Activated B cell treated with CpG ODN at 0.5 μM for 24 hours (primary cell): ENCODE results near the gene GPR65. TPM values are rescaled to one million over a fixed set of nuclear protein-coding genes. Genes with fewer than 3 reads are reported as not detected.
A peak's percentile ranks its signal among the peaks of the same experiment; 100 is the strongest.

Experiments
- ATAC-seq: fragments of 200-7000 bp; cut with Tn5 transposase; one replicate; pipeline ENCODE4 v1.10.0; 2021; ENCODE audit warnings: low read depth, mild to moderate bottlenecking, moderate library complexity
- CTCF ChIA-PET: fragments of 350-600 bp; sonication (Branson Sonifier 250); formaldehyde crosslinking; loops from one replicate; lab custom pipeline; 2021; ENCODE audit warnings: antibody characterized with exemption; lab: Charles Lee
- POLR2A ChIA-PET: fragments of 350-600 bp; sonication (Branson Sonifier 250); formaldehyde crosslinking; loops from one replicate; lab custom pipeline; 2021; ENCODE audit warnings: antibody characterized with exemption; lab: Charles Lee
- DNase-seq: peaks from one replicate; pipeline ENCODE4 v3.0.0; 2022
- H3K27ac Mint-ChIP-seq: one replicate; pipeline ENCODE4 v1.8.0; 2020; ENCODE audit warnings: mixed read lengths
- H3K27me3 Mint-ChIP-seq: one replicate; pipeline ENCODE4 v1.8.0; 2021; ENCODE audit warnings: mixed read lengths
- H3K36me3 Mint-ChIP-seq: one replicate; pipeline ENCODE4 v1.8.0; 2021; ENCODE audit warnings: low read depth, mixed read lengths
- H3K4me1 Mint-ChIP-seq: one replicate; pipeline ENCODE4 v1.8.0; 2021; ENCODE audit warnings: mixed read lengths
- H3K4me3 Mint-ChIP-seq: one replicate; pipeline ENCODE4 v1.8.0; 2020; ENCODE audit warnings: mild to moderate bottlenecking, mixed read lengths
- H3K9me3 Mint-ChIP-seq: one replicate; pipeline ENCODE4 v1.8.0; 2020; ENCODE audit warnings: mixed read lengths
- intact Hi-C: fragments of 100-400 bp; cut with micrococcal nuclease; formaldehyde crosslinking; loops from one replicate; pipeline ENCODE4 v1.15.1; 2024
- total RNA-seq: library from RNA; stranded (reverse); gene quantifications from 2 replicates; pipeline ENCODE4 v1.2.3, GENCODE V29; 2022
- TF ChIP-seq, protein P1 (sequence below): fragments of 200-600 bp; IDR thresholded peaks from one replicate; pipeline ENCODE4 v1.8.0; 2022; ENCODE audit warnings: antibody characterized with exemption, mild to moderate bottlenecking

Gene GPR65
- total RNA-seq, 1 donor from 2014 or later, result 14.7 TPM

DNA sequence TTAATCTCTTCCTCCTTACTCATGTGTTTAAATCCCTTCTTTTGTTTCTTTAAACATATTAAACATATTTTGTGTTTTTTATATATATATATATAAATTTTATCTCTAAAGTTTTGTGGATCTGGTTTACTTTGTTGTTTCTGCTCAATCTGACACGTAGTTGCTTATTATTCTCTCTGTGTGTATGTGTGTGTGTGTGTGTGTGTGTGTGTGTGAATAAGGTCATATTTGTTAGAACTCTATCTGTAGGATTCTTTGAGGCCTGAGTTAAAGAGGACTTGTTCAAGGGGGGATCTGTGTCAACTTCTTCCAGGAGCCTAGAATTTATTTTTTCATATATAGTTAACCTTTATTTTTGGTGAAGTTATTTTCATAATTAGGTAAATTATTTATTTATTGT is 2.7 kb downstream of the GPR65 start:
- intact Hi-C loops, result loop anchor here (2.0 to 5.0 kb wide), 3 partner anchors 55 to 1950 kb away; partner anchors contain the start of genes TDP1 and TTC8
- Mint-ChIP-seq H3K27ac (no peak overlapping the region), H3K4me3 (no peak overlapping the region), H3K4me1 (peaks cover 79% of the 10 kb centered on the region), H3K36me3 (peaks cover 51% of the 10 kb centered on the region), H3K27me3 (no peaks in the 10 kb centered on the region), H3K9me3 (no peaks in the 10 kb centered on the region)
- DNase-seq (no peak), ATAC-seq (no peak)
- ChIA-PET POLR2A (interaction anchor here (3.0 to 4.2 kb wide), 2 partner anchors 14 to 56 kb away, joined by 18 to 131 read pairs; partner anchors contain the start of gene GALC), CTCF (interaction anchor here (3.1 kb wide), 1 partner anchor 62 kb away, joined by 14 read pairs; no protein-coding TSS in a partner anchor)
- TF ChIP-seq, protein P1, sequence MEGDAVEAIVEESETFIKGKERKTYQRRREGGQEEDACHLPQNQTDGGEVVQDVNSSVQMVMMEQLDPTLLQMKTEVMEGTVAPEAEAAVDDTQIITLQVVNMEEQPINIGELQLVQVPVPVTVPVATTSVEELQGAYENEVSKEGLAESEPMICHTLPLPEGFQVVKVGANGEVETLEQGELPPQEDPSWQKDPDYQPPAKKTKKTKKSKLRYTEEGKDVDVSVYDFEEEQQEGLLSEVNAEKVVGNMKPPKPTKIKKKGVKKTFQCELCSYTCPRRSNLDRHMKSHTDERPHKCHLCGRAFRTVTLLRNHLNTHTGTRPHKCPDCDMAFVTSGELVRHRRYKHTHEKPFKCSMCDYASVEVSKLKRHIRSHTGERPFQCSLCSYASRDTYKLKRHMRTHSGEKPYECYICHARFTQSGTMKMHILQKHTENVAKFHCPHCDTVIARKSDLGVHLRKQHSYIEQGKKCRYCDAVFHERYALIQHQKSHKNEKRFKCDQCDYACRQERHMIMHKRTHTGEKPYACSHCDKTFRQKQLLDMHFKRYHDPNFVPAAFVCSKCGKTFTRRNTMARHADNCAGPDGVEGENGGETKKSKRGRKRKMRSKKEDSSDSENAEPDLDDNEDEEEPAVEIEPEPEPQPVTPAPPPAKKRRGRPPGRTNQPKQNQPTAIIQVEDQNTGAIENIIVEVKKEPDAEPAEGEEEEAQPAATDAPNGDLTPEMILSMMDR, result no peak

DNA sequence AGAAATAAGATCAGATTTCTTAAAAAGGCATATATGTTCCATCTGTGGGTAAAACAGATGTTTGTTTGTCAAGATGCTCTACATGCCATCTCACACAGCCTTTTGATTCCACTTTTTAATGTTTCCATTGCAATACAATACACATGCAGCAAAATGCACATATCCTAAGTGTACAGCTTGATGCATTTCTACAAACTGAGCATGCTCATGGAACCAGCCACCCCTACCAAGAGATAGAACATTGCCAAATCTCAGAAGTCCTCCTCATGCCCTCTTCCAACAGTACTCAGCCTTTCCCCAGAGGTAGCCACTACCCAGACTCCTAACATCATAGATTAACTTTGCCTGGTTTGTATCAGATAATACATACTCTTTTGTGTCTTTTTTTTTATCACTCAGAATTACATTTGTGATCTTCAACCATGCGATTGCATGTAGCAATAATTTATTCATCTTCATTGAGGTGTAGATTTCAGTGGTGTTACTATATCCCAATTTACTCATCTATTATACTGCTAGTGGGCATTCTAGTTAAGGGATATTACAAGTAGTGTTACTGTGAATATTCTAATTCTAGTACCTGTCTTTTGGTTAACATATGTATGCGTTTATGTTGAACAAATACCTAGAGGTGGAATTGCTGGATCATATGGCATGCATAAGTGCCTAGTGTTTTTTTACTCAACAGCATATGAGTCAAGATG is 3.3 kb downstream of the GPR65 start:
- DNase-seq (no peak), ATAC-seq (no peak)
- POLR2A ChIA-PET, result no interaction called here
- H3K36me3 Mint-ChIP-seq, result peaks cover 51% of the 10 kb centered on the region
- TF ChIP-seq, protein P1, result no peak
- H3K27ac Mint-ChIP-seq, result peak overlapping the region; percentile 2
- CTCF ChIA-PET, result no interaction called here
- peak overlapping the region; percentile 30 for H3K4me3 Mint-ChIP-seq
- H3K9me3 Mint-ChIP-seq, result no peaks in the 10 kb centered on the region
- H3K27me3 Mint-ChIP-seq, result no peaks in the 10 kb centered on the region
- intact Hi-C loops, result loop anchor here (5.0 kb wide), 2 partner anchors 814 to 1949 kb away; partner anchors contain the start of genes TDP1 and TTC8
- peaks cover 73% of the 10 kb centered on the region for H3K4me1 Mint-ChIP-seq

DNA sequence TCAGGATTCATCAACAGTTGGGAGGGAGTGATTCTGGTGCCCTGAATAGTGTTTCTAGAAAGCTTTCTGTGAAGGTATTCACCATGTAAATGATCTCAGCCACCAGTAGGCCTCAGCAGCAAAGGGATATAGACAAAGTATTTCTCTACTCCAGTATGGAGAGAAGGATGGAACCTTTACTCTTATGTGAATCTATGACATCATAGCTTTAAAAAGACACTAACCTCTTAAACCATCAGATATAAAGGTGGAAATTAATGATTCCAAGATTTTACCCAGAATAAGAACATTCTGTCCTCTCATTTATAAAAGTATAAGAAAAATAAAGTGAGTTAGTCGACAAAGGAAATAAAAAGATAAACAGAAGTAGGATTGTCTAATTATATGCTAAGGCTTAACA is 4.6 kb downstream of the GPR65 start:
- Mint-ChIP-seq H3K9me3 (no peaks in the 10 kb centered on the region), H3K4me1 (peaks cover 72% of the 10 kb centered on the region), H3K27ac (peak overlapping the region; percentile 66), H3K4me3 (no peak overlapping the region), H3K27me3 (no peaks in the 10 kb centered on the region), H3K36me3 (peaks cover 57% of the 10 kb centered on the region)
- TF ChIP-seq, protein P1, result no peak
- ATAC-seq (no peak), DNase-seq (no peak)
- CTCF ChIA-PET, result no interaction called here
- POLR2A ChIA-PET, result interaction anchor here (0.6 to 1.0 kb wide), 2 partner anchors 17 to 512 kb away, joined by 3 to 4 read pairs; partner anchors contain the start of gene GALC
- intact Hi-C loops, result loop anchor here (5.0 kb wide), 2 partner anchors 813 to 1948 kb away; partner anchors contain the start of genes TDP1 and TTC8

DNA sequence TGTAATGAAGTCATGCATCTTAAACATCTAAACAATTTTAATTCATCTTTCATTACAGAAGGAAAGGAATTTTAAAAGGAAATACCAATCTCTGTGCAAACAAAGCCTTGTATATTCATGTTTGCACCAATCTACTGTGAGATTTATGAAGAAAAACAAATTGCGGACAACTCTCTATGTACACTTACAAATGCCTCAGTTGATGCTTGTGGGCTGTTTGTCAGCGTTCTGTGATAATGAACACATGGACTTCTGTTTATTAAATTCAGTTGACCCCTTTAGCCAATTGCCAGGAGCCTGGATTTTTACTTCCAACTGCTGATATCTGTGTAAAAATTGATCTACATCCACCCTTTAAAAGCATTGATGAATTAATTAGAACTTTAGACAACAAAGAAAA is 5.4 kb downstream of the GPR65 start:
- no peaks in the 10 kb centered on the region for H3K27me3 Mint-ChIP-seq
- DNase-seq (no peak), ATAC-seq (no peak)
- no peak overlapping the region for H3K27ac Mint-ChIP-seq
- H3K4me1 Mint-ChIP-seq, result peaks cover 65% of the 10 kb centered on the region
- H3K4me3 Mint-ChIP-seq, result no peak overlapping the region
- no peaks in the 10 kb centered on the region for H3K9me3 Mint-ChIP-seq
- intact Hi-C loops, result loop anchor here (5.0 kb wide), 2 partner anchors 222 to 552 kb away; partner anchors contain the start of gene ZC3H14
- TF ChIP-seq, protein P1, result no peak
- ChIA-PET CTCF (no interaction called here), POLR2A (no interaction called here)
- peaks cover 56% of the 10 kb centered on the region for H3K36me3 Mint-ChIP-seq

DNA sequence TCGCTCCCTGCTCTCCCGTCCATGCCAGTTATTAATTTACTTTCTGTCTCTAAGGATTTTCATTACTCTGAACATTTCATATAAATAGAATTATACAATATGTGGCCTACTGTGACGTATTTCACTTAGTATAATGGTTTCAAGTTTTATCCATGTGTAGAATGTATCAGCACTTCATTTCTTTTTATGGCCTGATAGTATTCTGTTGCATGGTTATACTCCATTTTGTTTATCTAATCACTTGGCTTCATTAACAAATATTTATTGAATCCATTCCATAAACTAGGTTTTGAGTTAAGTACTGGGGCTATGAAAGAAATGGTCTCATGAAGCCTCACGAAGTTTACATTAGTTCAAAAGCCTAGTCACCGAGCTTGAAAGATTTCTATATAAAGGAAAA is 7.6 kb downstream of the GPR65 start:
- peaks cover 60% of the 10 kb centered on the region for H3K36me3 Mint-ChIP-seq
- ChIA-PET CTCF (interaction anchor here (0.9 to 5.0 kb wide), 3 partner anchors 60 to 156 kb away, joined by 4 to 35 read pairs (median 6); no protein-coding TSS in a partner anchor), POLR2A (interaction anchor here (0.7 to 1.1 kb wide), 2 partner anchors 19 to 32 kb away, joined by 3 to 7 read pairs; partner anchors contain the start of gene GALC)
- ATAC-seq (no peak), DNase-seq (no peak)
- TF ChIP-seq, protein P1, result no peak
- H3K4me3 Mint-ChIP-seq, result no peak overlapping the region
- peaks cover 52% of the 10 kb centered on the region for H3K4me1 Mint-ChIP-seq
- H3K27ac Mint-ChIP-seq, result no peak overlapping the region
- intact Hi-C loops, result loop anchor here (5.0 kb wide), 2 partner anchors 220 to 550 kb away; partner anchors contain the start of gene ZC3H14
- no peaks in the 10 kb centered on the region for H3K9me3 Mint-ChIP-seq
- no peaks in the 10 kb centered on the region for H3K27me3 Mint-ChIP-seq
